NCI-H2107 treated with DMSO at 0.1 percent for 48 hours (cell line): ENCODE measurements around the gene ERC2.
"Not testable (repeated sequence)": the region's sequence is repeated elsewhere in the genome, so short reads cannot be mapped to it uniquely, and the experiment has no call there.

Experiments used
- DNase-seq: peaks from one replicate; lab custom pipeline; 2025; ENCODE audit not compliant: unreplicated experiment; lab: John Stamatoyannopoulos, UW

Gene ERC2

DNA sequence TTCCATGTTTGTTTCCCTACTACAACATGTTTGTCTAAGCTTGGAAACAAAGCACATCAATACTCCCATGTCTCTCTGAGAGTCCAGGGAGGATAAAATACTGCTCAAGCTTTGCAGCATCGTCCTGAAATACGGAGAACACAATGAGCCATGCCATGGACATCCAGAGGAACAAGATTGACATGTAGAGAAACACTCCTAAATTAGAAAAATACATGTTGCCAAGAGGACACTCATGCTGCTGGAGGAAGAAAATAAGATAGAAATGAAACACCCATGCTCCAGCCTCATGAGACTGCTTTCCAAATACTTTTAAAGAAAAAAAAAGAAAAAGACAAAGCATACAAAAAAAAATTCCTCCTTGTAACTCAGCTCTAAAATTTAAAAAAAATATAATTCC is 387.0 kb downstream of the ERC2 start:
- no peak for DNase-seq

DNA sequence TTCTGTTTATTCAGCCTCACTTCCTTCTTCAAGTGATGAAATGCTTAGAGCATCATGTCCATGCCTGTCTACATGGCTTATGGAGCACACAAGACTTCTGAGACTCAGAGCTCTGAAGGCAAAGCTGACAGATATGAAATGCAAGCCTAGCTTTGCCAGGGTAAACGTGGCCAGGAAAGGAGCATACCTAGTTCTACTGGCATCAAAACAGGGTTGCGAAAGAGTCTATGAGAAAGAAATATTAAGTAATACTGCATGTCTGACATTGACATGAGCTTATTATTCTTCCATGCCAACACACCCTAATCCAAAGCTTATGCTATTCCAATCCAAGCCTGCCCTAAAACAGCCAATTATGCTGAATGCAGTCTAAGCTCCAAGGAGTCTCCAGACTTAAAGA is 391.5 kb downstream of the ERC2 start:
- no peak for DNase-seq

DNA sequence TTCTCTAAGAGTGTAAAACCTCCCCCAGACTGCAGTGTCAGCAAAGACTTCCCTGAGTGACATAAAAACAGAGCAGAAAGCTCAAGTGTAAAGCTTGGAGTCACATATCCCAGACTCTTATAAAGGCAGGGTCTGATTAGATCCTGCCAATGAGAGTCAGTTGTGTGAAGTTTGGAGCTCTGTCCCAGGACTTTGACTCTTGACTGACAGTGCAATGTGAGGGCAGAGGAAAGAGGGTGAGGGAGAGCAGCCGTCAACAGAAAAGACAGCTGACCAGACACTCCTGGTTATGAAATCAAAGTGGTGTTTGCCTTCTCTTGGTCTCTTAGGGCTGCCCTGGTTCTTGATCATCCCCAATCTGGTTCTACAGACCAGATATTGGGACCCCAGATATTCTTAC is 393.2 kb downstream of the ERC2 start:
- DNase-seq: no peak

DNA sequence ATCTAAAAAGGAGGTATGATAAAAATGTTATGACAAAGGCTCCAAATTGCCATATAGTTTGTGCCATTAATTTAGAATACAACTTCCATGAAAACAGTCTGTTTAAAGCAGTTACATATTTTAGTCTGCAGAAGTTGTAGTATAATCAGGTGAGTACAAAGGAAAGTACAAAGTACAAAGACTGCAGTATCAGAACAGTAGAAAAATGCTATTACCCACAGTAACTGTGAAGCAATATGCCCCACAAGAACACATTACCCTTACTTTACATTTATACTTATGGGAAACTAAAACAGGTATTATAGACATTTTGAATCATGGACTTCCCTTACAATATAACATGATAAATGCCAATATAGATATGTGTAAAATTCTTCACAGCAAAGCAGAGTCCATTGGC is 398.5 kb downstream of the ERC2 start:
- DNase-seq: no peak

DNA sequence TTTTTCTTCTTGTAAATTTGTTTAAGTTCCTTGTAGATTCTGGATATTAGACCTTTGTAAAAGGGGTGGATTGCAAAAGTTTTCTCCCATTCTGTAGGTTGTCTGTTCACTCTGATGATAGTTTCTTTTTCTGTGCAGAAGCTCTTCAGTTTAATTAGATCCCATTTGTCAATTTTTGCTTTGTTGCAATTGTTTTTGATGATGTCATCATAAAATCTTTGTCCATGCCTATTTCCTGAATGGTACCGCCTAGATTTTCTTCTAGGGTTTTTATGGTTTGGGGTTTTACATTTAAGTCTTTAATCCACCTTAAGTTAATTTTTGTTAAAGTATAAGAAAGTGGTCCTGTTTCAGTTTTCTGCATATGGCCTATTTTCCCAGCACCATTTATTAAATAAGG is 401.9 kb downstream of the ERC2 start:
- not testable (repeated sequence) for DNase-seq

DNA sequence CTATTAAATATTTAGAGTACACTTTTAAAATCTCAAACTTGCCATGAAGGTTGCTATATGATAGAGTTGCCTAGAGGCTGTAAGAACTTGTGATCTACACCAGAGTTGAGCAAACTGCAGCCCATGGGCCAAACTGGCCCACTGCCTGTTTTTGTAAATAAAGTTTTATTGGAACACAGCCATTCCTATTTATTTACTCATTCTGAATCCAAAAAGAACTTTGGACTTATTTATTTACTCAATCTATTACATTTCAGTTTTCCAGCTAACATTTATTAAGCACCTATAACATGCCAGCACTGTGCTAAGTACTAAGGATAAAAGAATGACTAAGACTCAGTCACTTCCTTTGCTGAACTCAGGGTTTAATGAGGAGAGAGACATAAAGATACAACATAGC is 403.6 kb downstream of the ERC2 start:
- no peak for DNase-seq

DNA sequence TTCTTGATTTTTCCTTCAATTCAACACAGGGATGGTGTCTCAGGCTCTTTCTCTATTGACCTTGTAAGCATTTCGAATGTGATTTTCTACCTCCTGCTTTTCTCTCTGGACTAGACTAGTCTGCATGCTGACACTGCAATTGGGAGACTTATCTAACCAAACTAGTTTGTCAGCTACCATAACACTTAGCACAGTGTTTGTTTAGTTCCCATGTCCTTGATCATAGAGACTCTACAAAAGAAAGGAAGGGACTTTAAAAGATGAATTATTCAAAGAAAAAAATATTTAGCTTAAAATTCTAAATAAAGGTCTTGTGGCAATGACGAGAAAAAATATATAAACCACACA is 407.0 kb downstream of the ERC2 start:
- no peak for DNase-seq

DNA sequence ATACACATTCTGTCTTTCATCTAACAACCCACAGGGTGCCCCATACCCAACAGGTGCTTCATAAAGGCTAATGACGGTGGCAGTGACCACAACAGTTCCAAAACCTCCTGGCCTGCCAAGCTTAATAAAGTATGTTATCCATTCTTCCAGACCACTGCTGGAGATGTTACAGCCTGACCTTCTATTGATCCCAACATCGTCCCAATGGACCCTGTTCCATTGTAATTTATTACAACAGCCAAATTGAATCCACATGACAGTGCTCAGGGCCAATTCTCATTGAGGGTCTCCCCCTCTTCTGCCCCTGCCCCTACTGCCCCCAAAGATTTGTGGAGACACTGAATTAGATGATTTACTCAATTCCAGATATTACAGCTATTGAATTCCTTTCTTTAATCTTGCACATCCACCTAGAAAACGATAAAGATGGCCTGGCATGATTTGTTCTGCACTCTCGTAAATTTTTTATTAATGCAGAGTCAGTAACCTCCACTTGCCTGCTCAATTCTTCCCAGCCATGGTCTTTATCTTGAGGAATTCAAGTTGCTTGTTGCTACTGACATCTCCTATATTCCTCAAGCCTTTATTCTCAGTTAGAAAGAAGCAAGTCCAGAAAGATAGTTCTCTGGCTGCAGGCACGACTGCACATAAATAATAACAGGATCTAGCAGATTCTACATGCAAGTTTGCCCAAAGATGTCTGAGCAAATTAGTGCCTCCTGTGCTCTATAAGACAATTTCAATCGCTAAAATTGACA is 407.6 kb downstream of the ERC2 start:
- DNase-seq: no peak

DNA sequence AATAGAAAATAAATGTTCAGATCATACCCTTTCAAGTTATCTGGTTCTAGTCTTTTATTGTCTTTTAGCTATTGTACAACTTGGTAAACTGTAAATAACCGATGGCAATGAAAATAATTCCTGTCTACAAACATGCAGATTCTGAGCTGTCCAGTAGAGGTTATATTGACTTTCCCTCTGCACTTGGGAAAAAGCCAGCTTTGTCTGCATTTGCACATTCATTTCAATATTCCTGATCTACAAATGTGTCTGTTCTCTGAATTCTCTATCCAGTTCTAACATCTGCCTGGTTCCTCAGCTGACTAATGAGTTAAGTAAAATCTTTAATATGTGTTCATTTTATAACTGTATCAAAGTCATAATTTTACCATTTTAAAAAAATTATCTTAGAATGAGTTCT is 408.5 kb downstream of the ERC2 start:
- DNase-seq: no peak

DNA sequence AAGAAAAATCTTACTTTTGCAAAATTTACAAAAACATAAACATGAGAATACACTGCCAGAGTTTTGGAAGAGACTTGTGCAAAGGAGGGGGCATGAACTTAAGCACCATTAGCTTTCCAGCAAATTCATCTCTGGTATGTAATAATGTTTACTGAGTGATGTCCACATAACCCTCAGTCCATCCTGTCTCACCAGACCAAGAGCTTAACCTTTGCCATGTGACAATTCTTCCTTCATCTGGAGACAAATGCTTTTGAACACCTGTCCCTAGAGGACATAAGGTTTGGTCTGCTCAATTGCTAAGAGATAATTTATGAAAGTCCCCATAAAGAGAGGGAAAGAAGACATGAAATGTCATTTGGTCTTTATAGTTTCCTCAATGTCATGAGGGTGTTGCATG is 412.3 kb downstream of the ERC2 start:
- DNase-seq: no peak

DNA sequence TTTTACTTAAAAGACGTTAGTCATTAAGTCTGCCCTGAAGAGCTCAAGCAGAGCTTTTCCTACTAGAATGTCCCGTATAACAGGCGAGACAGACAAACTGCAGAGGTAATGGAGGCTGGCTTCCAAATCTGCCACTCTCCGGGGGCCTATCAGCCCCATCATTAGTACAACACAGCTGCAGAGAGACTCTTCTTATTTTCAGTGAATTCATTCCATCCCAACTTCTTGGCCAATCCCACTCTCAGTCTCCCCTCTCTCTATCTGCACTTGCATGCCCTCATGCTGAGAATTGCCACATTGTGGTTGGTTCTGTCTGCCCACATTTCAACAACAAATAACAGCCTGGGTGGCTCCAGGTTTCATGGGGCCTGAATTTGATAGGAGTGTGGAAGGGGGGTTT is 412.7 kb downstream of the ERC2 start:
- DNase-seq: peak; percentile 32

DNA sequence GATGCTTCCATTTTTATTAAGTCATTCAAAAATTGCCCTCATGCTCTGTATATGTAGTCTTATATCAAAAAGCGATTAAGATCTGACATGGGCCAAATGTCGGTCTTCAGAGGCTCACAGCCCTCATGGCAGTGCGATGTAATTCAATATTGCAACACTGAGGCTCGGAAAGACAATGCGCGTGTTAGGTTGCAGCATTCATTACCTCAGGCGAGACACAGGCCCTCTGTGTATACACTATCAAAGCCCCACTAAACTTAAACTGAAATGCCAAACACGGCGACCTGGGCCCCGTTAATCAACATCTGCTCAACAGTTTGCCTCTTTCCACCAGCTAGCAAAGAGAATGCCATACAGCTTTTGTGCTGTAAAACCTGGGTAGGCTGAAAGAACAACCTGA is 413.4 kb downstream of the ERC2 start:
- peak; percentile 58 for DNase-seq

DNA sequence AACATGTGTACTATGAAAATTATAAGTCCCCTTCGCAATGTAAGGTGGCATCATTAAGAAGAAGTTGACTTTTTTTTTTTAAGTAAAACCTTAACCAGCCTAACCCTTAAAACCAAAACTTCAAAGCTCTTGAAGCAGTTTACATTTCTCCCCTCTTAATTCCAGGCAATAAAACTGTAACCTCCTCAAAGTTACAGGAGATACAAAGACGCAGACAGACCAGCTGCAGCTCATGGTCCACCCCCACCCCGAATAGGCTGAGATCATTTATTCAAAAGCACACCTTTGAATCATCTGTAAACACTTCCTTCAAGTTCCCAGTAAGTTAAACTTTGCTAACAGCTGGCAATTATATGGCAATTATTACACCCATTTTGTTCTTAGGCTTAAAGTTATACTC is 414.5 kb downstream of the ERC2 start:
- no peak for DNase-seq

DNA sequence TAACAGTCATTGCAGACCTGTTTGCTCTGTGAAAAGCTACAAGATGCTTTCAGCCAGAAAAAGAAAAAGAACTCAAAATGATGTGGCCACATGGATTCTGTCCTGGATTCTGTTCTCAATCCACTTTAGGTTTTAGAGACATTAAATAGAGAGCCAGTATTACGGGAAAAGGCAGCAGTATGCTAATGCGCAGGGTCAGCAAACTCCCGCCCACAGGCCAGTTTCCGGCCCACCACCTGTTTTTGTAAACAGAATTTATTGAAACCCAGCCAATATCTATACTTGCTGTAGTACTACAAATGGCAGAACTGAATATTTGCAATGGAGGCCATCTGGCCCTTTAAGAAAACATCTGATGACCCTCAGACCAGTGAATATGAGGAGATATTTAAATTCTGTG is 416.1 kb downstream of the ERC2 start:
- DNase-seq: no peak

DNA sequence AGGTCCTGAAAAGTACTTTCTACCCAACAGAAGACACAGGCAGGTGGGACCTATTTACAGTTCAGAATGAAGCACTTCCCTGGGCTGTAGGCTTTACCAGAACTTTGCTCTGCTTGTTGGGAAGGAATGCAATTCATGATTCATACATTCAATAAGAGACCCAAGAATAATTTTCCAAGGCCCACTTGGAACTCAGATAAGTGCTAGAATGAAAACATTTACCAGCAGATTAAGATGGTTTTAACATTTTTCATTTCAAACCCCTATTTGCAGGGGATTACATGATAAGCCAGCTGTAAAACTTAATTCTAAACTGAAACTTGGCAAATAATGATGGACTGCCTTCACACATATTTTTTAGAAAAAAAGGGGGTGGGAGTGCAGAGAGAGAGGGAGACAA is 417.2 kb downstream of the ERC2 start:
- no peak for DNase-seq

DNA sequence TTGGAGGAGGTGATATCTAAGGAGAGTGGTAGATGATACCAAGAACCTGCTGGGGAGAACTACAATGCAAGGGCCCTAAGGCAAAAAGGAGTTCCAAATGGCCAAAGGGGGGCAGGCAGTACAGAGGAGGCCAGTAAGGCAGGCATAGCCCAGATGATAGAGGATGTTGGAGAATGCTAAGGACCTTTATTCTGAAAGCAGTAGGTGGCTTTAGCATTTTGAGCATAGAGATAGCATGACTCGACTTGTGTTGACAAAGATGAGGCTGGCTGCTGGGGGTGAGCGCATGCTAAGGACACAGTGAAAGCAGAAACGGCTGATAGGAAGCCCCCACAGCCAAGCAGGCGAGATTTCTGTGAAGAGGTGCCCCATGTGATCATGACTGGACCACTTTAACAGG is 419.3 kb downstream of the ERC2 start:
- no peak for DNase-seq

DNA sequence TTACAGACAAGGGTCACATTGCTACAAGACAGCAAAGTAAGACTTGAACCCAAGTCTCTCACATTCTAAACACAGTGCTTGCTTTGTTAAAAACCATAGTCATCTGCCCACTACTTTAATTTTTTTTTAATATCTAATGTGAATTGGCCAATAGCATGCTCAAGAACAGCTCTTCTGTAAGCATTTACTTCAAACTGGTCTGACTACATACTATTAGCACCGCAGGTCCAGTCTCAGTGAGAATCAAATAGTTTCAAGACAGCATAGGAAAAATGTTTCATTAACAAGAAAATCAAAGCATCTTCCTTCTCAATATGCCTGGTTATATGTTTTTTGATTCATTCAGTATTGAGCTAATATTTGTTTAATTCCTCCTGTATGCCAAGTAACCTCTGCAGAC is 419.9 kb downstream of the ERC2 start:
- DNase-seq: no peak

DNA sequence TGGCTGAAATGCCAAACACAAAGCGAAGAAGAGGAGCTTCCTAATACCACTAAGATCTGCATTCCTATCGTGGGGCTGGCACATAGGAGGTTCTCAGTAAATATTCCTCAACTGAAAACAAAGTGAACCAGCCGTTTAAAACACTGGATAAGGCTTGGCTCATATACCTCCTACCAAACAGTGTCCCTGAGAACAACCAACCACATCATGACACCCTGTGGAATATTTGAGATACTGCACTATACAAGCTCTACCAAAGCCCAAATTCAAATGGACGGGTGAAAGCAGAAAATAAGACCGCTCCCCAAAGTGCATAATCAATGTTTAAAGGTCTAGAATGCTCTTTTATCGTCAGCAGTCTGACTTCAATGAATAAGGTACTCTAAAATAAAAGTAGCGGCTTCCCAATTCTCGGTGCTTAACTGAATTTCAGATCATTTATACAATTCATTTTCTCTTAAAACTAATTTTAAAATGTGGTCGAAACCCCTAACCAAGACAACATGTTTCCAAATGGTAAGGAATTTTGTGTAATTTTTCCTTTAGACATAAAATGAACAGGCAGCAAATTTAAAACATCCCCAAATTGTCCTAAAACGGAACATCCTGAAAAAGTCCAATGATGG is 425.8 kb downstream of the ERC2 start:
- DNase-seq: peak; percentile 10

DNA sequence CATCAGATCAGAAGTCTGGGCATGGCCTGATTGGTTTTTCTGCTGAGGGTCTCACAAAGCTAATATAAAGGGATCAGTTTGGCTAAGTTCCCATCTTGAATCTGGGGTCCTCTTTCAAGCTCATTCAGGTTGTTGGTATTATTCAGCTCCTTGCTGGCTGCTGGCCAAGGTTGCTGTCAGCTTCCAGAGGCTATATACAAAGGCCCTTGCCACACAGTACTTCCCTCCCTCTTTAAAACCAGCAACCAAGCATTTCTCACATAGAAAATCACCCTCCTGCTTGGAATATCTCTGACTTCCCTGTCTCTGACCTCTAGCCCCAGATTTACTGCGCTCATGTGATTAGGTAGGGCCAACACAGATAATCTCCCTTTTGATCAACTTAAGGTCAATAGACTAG is 442.9 kb downstream of the ERC2 start:
- peak; percentile 7 for DNase-seq

DNA sequence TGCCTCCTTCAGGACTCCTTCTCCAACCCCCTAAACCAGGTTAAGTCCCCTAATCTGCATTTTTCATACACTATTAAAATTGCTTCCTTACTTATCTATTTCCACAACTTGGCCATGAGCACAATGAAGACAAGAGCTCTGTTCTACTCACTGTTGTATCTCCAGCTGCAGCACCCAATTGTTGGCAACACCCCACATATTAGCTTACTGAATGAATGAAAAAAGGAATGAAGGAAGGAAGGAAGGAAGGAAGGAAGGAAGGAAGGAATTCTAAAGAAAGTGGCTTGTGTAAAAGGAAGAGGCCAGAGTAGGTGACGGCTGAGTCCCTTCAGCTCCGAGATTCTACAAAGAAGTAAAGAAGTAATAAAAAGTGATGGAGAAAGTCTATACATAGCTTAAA is 444.7 kb downstream of the ERC2 start:
- DNase-seq: no peak

DNA sequence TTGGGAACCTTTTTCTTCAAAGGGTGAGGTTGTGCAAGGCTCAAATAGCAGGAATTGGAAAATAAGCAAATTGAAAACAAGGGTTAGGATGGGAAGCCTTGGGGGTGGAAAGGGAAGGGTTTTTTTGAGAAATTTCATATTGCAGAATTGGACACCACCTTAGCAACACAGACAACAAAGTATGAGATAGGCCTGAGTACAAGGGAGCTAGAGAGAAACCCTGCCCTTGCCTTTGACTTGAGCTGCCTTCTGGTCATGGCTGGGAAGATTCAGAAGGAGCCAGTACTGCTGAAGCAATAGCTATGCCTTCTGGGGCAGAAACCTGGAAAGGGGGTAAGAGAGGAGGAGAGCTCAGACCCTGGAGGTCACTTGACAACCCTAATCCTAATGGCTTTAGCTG is 445.6 kb downstream of the ERC2 start:
- DNase-seq: no peak

DNA sequence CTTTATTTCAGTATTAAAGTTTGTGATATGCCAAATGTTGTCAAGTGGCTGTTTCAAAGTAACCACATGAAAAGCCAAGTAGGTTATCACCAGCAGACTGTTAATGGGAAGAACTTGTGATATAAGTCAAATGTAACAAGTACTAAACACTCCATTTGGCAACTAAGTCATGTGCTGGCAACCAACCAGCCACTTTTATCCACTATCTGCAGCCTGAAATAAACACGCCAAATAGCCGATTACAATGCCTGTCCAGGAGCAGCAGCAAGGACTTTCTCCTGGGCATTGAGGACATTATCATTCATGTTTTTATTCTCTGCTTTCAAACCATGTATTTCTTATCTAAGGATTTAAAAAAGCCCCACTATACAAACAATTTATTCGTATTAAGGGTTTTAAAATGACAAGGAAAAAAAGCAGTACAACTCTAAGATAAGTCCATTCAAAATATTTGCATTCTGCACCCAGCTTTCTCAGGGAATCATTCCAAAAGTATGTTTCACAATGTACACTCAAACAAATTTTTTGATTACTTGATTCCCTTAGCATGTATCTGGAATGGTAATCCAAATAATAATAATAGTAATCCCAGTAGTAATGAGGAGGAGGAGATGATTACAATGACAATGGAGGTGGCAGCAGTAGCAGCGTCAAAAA is 448.6 kb downstream of the ERC2 start:
- peak; percentile 17 for DNase-seq

DNA sequence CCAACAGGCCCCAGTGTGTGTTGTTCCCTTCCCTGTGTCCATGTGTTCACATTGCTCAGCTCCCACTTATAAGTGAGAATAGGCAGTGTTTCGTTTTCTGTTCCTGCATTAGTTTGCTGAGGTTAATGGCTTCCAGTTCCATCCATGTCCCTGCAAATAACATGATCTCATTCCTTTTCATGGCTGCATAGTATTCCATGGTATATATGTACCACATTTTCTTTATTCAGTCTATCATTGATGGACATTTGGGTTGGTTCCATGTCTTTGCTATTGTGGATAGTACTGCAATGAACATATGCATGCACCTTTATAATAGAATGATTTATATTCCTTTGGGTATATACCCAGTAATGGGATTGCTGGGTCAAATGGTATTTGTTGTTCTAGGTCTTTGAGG is 452.9 kb downstream of the ERC2 start:
- not testable (repeated sequence) for DNase-seq
